Activated CD4-positive, alpha-beta T cell treated with anti-CD3 and anti-CD28 coated beads, Interleukin-2, amount 50 U/mL, for 48 hours (primary cell): Measurements from ENCODE around the gene UNC5B.

ENCODE experiments used
- DNase-seq, 2 experiments: peaks; one replicate each; pipeline ENCODE4 v3.0.0-alpha.2; 2020

Gene UNC5B

DNA sequence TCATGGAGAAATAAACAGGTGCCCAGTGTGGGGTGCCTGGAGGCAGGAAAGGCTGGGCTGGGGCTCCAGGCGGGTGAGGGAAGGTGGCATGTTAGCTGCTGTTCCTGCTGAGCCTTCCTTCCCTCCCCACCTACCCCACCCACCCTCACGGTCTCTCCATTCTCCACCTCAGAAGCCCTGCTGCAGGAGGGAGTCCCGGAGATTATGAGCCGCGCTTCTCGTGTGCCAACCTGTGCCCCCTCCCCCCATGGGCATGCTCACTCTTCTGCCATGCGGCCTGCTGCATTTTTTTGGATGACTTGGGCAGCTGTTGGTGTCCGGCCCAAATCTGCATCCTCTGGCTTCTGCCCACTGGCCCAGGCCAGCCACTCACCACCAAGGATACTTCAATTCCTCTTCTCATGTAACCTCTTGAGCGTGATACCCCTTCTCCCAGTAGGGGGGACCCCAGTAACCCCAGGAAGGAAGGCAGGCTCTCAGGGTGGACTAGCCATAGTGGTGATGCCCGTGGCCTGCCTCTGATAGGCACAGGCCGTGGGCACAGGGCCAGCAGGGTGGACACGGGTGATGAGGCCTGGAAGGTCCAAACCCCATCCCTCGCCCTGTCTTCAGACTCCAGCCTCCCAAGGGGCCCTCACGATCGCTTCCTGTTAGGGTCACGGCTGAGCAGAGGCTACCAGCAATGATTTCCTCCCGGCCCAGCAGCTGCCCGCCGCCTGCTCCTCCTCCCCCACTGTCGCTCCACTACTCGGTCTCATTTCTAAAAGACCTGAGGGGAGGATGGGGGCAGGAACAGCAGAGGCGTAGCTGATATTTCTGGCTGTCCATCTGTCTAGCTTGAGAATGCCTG lies 27.8 kb downstream of the UNC5B start:
- DNase-seq: no peak

DNA sequence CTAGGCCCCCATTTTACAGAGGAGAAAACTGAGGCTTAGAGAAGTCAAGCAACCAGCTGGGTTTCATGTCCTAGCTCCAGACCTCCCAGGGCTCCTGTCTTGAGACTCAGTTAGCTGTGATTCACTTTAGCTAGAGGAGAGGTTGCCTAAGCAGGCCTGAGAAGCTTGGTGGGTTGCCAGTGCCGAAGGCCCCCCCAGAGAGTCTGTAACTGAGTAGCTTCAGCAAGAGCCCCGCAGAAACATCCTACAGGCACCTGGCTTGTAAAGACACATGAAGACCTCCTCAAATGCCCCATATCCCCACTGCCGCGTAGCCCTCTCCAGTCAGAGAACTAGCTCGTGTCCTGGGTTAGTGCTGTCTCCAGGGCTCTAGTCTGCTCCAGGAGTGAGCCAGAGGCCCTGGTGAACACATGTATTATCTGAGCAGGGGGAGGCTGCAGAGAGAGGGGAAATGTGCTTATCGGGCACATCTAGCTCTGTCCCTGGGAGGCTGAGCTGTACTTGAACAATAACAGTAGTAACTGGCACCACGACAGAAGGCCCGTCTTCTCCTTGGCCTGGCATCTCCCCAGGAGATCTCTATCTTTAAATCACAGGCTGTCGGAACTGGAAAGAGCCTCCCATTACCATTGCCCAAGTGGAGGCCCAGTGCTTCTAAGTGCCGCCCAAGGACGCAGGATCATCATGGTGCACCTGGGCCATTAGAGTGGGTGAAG lies 28.9 kb downstream of the UNC5B start:
- DNase-seq: no peak

DNA sequence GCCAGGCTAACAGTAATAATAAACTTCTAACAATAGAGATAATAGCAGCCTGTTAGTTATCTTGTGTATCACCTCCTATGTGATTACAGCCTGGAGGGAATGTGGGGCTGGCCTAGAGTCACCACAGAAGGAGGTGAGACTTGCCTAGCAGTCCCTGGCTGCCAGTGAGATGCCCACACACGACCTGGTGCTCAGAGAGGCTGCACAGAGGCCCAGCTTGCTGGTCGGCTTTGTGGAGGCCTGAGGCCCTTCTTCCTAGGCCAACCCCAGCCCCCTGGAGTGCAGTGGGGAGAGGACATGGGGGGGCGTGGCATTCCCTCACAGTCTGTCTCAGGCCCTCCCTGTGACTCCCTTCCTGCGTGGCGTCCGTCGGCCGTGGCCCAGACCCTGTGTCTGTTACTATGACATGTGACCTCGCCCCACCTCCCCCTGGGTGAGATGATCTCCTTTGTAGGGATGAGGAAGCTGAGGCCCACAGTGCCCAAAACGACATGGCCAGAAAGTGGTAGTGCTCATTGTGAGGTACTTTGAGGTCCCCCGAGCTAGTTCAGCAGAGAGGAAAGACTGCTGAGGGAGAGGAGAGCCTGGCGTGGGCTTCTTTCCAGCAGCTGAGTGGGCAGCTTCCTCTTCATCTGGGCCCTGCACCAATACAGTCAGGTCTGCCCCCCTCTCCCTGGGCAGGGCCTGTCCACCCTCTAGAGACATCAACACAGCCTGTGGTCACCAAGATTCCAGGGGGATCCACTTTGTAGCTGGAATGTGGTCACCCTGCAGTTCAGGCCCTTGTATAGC lies 29.7 kb downstream of the UNC5B start:
- DNase-seq: no peak

DNA sequence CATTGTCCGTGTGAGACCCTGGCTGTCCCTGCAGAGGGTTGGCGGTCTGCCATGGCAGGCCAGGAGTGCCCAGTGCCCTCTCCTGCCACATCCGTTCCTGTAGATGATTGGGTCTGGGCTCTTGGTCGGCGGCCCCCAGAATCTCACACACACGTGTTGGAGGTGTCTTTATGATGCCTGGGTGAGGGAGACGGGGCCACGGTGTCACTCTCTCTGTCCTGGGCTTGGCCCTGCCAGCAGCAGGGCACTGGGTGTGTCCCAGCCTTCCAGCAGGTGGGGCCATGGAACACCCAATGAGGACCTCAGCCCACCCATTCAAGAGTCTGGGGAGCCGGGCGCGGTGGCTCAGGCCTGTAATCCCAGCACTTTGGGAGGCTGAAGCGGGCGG lies 30.2 kb downstream of the UNC5B start:
- no peak for DNase-seq

DNA sequence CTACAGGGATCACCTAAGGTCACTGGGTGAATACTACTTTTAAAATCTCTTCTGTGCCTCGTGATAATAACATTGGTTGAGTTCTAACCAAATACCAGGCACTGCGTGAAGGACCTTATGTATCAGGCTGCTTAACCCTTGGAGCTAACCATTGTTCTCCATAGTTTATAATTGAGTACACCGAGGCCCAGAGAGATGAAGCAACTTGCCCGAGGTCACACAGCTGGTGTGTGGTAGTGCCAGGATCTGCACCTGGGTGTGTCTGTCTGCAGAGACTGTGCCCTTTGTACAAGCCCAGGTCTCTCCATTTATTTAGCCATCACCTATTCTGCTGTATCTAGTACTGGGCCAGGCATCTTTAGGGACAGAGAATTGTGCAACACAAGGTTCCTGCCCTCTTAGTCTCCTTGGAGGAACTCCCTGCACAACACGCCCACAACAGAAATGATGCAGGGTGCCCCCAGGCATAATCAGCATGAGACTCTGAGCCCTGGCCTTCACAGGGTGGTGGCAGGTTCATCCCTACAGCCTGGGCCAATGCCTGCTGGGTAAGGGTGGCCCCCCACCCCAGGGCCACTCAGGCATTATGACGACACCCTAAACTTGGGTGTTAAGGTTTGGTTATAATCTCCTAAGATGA lies 31.5 kb downstream of the UNC5B start:
- no peak for DNase-seq

DNA sequence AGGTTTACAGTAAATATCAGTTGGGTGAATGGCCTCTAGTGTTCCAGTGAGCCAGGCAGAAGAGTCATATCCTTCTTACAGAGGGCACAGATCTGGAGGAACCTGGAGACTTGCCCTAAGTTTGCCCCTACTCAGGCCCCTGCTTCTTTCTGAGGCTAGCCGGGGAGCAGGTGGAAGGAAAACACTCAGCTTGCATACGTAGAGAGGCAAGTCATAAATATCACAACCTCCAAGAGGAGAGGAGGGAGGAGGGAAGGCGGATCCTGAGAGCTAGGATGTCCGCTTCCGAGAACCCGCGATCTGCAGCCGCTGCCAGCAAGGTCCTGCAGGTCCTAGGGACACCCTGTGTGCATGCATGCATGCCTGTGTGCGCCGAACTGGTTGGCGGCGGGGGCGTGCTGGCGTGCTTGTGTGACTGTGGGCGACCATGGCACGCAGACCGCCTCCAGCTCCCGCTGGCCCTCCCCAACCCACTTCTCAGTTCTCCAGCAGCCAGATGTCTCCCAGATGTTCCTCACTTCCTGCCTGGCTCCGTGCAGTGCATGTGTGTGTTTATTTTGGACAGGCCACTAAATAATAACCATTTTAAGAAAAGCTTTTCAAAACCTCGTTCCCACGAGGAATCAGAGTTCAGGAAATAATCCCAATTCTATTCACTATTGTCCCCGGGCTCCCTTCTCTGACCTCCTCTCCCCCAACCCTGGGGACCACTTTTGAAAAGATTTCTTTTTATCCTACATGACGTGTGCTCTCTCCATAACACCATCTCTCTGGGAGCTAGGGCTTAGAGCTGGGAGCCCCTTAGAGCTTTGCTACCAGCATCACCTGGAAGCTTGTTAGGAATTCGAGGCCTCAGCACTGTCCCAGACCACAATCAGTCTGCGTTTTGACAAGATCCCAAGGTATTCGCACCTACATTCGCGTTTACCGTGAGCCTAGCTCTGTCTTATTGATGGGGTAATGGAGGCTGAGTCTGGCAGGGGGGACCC lies 32.4 kb downstream of the UNC5B start:
- no peak for DNase-seq

DNA sequence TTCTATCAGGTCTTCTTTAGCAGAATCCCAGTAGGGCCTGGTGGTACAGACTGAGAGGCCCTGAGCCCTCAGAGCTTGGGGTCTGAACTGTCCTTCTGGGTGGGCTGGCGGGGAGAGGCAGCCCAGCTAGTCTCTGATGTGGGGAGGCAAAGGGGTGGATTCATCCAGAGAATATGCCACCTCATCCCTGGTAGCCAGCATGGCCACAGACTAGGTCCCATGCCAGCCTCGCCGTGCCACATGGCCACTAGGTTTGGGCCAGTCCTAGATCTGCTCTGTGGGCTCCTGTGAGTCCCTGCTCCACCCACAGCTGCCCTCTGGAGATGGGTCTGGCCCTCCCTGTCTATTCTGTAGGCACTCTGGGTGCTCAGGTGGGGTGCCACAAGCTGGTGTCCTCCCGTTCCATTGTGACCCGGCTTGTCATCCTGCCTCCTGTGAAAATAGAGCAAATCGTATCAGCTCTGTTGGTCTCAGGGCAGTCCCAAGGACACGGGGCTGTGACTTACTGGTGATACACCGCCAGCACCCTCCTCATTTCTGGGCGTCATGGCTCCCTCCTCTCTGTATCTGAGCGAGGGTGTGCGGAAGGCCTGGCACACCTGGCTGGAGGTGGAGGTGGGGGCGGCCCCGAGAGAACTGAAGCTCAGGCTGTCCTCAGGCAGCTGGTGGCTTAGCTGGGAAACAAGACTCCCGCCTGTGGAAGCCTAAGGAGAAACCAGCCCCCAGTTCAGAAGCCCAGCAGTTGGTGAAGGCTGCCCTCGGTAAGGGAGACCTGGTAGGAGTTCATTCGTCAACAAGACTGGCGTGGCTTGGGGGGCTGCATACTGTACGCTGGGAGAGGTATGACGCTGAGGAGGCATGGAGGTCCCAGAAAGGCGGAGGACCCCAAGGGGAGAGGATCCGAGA lies 33.3 kb downstream of the UNC5B start:
- DNase-seq: no peak

DNA sequence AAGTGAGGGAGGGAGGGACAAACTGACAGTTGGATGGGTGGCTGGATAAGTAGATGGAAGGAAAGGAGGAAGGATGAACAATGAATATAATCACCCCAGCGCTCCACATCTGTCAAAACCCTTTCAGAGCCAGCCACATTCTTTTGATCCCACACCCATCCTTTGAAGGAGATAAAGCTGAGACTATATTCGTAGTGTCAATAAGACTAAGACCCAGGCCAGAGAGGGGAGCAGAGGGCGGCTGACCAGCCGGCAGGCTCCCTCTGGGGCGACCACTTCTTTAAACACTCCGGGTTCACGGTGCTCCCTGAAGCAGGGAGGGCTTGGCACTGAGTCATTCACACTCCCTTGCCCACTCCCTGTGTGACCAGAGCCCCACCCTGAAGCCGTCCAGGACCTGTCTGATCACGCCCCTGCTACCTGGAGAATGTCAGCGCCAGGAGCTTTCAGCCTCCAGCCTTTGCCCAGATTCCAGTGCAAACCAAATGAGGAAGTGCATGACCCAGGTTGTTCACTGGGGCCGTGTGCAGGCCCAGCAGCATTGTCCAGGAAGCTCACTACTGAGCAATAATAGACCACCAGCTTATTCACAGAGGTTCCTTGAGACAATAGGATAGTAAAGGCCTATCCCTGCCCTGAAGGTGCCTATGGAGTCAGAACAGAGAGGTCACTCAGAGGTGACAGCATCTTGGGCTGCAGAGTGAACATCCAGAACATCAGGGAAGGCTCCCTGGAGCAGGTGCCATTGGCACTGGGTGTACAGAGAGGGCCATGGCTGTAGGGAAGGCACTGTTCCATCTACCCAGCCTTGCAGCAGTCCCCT lies 34.4 kb downstream of the UNC5B start:
- no peak for DNase-seq

DNA sequence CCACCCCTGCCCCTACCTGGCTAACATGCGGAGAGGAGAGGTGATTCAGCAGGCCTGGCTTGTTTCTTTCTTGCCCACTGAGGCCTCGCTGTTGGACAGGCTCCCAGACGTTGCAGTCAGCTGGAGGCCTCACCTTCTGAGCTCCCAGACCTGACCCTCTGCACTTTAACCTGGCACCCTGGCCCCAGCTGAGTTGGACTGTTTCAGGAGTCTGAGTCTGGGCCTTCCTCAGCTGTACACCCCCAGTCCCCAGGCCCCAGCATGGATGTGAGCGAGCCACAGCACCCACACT lies 35.0 kb downstream of the UNC5B start:
- no peak for DNase-seq

DNA sequence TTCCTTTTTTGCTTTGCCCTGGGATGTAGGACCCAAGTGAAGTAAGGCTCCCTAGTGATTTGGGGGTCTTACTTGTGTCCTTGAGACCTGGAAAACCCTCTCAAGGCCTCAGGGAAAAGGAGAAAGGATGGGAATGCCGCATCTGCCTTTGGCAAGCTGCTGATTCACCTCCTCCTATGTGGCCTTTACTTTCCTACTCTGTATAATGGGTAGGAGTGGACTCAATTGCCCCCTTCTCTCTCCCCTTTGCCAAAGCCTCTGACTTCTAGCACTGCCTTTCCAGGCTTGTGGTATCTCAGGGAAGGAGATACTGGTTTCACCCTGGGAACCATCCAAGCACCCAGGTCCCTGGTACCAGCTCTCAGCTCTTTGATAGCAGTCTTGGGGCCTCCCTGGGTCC lies 35.4 kb downstream of the UNC5B start:
- no peak for DNase-seq

DNA sequence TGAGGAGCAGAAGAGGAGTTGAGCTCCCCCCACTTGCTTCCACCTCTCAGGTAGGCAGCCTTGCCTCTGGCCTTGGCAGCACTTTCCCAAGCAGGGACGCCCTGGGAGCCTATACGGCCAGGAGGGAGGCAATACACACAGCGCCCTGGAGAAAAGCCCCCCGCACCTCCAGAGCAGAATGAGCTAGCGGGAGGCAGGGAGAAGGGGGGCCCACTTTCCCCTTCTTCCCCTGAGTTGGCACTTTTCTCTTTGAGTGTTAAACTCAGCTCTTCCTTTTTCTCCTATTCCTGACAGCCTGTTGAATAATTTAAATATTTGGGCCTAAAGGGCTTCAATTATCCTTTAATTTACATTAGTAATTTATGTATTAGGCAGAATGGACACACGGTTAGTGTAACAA lies 35.8 kb downstream of the UNC5B start:
- DNase-seq: no peak

DNA sequence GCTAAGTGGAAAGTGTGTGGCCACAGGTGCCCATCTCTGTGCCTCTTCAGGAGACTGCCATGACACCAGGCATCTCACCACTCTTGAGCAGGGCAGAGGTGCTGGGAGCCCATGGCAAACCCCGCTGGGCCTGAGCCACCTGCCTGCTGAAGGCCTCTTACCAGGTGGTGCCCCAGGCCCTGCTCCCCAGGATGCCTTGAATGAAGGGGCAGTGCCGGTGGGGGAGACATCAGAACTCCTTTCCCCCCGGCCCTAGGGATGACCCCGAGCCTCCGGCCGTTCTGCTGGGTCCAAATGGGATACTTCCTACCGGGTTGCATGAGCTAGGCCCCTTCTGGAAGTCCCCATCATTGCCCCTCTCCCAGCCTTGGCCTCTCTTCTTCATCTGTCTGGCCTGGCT lies 37.6 kb downstream of the UNC5B start:
- no peak for DNase-seq

DNA sequence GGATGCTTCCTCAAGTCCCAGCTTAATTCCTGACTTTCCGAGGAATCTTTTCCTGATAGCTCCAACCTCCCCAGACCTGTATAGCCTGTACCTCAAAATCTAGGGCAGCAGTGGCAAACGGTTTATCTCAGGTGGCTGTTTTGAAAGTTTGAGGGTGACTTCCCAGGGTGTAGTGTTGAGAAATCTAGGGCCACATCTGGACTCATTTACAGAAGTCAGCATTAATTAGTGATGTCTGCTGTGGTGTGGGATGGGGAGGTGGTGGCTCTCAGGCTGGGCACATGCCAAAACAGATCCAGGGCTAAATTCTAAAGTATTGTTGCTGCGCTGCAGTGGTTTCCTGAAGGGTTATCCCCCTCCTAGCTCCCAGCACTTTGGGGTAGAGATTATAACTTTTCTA lies 38.0 kb downstream of the UNC5B start:
- DNase-seq: no peak

DNA sequence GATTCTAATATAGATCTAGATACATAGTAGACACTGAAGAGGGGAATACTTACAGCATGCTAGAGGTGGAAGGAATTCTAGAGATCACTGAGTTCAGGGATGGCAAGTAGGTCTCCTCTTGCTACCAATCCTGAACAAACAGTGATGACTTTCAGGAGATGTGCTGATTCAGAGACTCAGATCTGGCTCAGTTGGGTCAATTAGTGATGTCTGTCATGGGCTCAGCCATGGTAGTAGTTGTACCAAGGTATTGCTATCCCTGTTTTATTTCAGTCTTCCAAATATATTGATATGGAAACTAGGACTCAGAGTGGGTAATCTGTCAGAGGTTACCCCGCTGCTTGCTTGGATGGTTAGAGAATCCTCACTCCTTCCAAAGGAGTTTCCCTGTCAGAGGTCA lies 38.5 kb downstream of the UNC5B start:
- no peak for DNase-seq

DNA sequence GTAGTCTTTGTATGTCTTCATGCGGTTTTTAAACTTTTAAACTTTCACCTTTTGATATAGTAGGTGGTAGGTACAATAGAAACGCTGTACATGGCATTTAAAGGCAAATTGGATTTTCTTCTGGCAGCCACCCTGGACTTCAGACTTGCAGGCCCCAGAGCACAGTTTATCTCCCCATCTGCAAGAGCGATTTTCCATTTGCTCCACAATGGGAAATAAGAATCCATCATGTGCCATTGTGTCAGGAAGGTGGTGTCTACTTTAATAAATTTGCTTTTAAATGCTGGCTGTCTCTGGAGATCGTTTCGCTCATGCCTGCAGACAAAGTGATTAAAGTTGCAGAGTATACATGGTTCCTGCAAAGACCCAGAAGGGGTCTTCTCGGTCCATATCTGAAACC lies 38.9 kb downstream of the UNC5B start:
- DNase-seq: no peak

DNA sequence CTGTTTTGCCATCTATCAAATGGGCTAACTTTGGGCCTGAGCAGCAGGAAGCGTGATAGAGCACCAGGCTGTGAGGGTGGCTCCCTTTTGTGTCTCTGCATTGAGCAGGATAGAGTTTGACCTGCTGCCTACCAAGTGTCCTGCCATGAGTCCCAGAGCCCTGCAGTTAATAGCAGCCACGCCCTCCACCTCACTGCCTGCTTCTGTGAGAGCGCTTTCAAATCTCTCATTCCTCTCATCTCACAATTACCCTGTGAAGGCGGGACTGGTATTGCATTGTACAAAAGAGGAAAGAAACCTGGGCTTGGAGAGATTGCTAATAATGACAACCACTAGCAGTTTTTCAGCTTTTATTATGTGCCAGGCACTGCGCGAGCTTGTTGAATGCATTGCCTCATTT lies 39.9 kb downstream of the UNC5B start:
- DNase-seq: no peak

DNA sequence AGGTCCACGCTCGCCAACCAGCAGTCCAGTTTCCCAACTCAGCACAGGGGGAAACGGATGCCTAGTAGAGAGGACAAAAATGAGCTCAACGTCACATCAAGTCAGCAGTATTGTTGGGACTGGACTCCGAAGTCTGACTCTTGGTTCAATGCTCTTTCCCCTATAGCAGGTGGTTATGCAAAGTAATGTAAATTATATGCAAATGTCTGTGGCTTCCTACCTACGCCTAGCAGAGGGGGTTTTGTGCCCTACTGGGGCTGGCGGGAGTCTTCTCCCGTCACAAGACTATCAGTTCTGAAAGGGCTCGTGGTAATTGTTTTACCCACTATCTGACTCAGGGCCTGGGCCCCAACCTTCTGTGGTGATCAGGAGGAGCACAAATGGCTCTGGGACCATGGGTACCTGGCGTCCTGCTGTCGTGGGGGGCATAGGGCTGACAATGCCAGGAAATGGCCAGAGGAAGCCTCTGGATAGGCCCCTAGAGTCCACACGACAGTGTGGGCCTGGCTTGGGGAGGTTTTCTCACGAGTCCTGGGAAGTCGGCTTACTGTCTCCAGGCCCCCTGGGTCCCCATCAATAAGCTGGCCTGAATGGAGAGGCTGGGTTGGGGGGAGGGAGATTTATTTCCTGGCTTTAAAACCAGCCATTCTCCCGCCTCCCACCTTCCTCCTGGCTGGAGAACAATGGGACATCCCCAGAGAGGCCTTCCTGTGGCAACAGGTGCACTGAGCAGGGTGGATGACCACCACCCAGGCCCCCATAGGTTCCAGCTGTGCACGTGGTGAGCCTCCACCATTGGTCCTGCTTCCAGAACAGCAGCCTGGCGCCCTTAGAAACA lies 41.8 kb downstream of the UNC5B start:
- DNase-seq: no peak

DNA sequence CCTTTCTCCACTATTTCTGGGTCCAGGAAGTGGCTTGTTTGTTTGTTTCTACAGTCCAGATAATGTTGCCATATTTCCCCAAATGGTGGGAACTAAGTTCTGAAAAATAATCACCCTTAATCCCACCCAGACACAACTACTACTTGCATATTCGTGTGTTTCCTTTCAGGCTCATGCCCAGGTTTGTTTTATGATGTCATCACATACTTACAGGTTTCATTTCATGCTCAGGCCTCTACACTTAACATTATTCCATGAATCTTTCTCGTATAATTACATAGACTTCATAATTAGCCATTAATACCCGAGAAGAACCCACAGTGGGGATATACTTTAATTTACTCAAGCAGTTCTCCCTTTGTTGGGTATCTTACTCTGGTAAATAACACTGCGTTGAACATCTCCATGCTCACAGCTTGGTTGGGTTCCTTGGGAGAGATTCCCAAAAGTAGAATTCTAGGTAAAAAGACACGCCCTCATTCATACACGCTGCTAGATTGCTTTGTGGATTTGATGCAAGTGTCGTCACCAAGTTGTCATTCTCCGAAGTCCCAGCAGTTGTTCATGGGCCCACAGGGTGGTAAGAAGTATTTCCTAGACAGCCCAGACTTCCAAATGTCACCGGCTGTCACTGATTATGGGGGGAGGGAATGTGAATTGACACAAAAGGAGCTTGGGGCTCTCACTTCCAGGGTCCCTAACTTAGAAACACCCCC lies 42.6 kb downstream of the UNC5B start:
- DNase-seq: no peak

DNA sequence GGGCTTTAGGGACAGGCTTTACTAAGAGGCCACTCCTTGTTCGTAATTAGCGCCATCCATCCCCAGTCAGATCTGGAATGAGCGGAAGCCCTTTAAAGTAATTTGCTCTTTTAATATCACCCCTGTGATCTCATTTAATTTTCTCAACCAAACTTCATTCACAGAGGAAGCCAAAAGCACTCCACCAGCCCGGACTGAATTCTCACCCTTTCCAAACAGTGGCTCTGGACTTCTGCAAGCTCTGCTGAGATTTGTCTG lies 43.1 kb downstream of the UNC5B start:
- DNase-seq: no peak
